NCI-H524 (cell line): ENCODE results near the gene MTF1.

Source experiments
- DNase-seq, 2 experiments: peaks; one replicate each; lab custom pipeline; 2025; lab: John Stamatoyannopoulos, UW

Gene MTF1

GRCh38 chr1:37828410-37829074 lies 30.9 kb downstream of the MTF1 start:
- no peak for DNase-seq

DNA sequence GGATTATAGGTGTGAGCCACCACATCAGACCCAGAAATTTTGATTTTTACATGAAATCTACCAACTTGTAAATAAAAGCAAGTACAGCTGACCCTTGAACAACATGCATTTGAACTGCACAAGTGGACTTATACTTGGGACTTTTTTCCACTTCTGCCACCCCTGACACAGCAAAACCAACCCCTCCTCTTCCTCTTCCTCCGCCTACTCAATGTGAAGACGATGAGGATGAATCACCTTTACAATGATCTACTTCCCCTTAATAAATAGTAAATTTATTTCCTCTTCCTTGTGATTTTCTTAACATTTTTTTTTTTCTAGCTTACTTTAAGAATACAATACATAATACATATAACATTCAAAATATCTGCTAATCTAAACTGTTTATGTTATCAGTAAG lies 33.9 kb downstream of the MTF1 start:
- DNase-seq, result no peak

GRCh38 chr1:37824001-37824400 lies 35.4 kb downstream of the MTF1 start:
- no peak for DNase-seq

DNA sequence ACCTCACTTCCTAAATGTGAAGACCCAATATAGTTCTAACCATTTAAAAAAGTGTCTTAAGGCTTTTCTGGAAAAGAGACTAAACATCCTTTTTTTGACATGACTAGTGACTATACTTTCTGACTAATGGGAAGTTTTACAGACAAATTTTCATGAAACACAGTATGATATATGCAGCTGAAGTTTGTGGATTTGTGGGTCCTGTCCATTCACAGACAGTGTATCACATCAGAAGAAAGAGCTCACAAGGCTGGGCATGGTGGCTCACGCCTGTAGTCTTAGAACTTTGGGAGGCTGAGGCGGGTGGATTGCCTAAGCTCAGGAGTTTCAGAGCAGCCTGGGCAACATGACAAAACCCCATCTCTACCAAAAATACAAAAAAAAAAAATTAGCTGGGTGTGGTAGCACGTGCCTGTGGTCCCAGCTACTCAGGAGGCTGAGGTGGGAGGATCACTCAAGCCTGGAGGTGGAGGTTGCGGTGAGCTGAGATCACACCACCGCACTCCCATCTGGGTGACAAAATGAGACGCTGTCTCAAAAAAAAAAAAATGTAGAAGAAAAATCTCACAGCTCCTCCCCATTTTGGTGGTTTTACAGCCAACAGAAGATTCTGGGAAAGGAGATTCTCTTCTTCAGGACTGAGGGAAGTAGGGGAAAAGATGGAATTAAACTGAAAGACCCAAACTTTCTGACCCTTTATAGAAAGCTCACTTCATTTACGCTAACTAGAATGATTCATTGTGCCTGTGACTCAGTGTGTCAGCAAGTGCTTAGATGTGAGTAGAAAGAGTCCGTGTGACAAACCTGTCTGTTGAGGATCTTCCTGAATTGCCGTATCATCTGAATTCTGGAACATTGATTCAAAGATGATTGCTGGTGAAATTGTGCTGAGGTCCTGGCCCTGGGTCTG lies 36.2 kb downstream of the MTF1 start:
- DNase-seq, result no peak

DNA sequence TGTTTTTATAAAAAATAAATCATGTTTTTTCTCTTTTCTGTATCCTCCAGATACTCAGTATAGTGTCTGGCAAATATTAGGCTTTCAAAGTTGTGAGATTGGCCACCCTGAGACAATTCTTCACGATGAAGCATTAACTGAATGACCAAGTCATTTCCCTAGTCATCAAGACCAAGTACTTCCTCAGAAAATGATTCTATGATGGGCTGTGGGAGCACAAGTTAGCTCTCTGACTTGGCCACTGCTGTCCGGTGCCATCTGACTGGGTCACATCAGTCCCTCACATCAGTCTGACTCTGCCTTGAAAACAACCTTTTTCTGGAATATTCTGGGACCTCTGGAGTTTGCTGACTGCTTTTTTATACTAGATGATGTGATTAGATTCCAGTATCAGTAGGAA lies 37.9 kb downstream of the MTF1 start:
- DNase-seq, result no peak

DNA sequence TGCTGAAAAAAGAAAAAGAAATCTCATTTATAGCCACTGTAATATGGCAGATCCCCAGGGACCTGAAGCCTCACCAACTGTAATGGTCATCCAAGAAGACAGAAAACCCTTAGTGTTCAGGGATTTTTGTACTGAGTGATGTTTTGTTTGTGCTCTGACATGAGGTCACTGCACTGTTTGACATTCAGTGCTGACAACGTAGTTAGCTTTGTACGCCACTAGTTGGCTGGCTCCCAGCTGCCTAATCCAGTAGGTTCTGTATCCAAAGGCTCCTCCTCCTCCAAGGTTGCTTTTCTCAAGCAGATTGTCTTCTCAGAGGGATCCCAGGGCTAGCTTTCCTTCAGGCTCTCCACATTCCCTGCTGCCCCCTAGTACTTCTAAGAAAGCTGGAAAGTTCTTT lies 41.9 kb downstream of the MTF1 start:
- DNase-seq, result no peak

- no peak for DNase-seq
These were observed 45.1 kb downstream of the MTF1 start for GRCh38 chr1:37814252-37814651.

GRCh38 chr1:37813529-37814145 lies 45.8 kb downstream of the MTF1 start:
- no peak for DNase-seq

DNA sequence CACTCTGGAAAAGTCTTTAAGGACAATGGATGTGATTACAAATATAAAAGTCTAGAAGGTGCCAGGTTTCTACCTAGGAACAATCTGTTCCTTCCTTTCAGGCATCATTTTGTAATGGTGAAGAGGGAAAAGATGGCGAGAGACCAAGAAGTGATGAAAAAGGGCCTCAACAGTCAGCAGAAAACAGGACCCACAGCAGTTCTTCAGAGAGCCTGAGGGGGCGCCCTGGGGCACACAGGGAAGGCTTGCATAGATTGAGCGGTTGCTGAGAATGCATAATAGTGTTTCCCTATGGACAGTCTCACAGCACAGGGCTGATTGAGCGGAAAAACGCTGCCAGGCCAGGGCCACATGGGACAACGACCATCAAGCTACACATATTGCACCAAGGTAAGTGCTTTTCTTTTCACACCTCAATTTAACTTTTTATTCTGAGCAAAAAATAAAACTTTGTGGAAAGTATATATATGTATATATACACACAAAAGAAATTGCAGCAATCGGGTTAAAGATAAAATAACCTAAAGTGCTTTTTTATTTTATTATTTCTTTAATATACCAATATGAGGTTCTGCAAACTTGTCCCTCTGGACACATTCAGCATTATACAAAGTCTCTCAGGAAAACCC lies 48.3 kb downstream of the MTF1 start:
- peak; percentile 49 to 70 for DNase-seq

DNA sequence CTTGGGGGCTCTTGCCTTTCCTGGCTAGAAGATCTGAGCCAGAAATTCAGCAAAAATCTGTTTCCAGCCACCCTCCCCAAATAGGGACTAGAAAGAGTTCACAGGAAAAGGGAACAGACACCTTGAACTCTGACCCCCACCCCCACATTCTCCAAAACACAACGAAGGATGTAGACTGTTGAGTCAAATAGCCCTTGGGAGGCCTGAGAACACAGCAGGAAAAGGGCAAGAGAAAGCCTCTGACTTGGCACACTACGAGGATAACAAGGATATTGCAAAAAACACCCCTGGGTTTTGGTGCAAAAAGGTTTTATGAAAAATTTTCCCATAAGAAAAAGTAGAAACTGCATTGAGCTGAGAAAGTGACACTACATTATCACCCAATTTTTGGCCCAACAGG lies 49.5 kb downstream of the MTF1 start:
- DNase-seq, result no peak

- peak; percentile 67 to 70 for DNase-seq
These were observed 50.7 kb downstream of the MTF1 start for GRCh38 chr1:37808369-37809319.

- peak; percentile 82 to 89 for DNase-seq
These were observed 51.6 kb downstream of the MTF1 start, which contains the start of the genes C1orf122 and YRDC for GRCh38 chr1:37807555-37808368. Gene C1orf122 (plus strand): TSS chr1:37807790. CDS start chr1:37808405, 615 bp downstream. Gene YRDC (minus strand): TSS chr1:37808208. CDS start chr1:37808180, 28 bp downstream.

DNA sequence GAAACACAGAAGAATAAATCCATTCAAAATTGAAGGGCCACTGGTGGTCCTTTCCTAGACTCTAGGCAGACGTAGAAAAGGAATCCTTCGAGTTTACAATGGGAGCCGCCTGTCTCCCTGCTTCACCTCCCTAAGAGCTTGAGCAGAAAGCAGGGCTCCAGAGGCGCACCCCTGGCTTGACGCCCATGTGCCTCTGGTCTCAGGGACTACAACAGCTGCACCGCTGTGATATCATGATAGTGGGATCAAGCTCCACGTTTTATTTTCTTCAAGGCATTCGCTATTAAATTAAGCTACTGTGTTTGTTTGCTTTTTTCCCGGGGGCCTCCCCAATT lies 52.2 kb downstream of the MTF1 start:
- DNase-seq, result no peak

DNA sequence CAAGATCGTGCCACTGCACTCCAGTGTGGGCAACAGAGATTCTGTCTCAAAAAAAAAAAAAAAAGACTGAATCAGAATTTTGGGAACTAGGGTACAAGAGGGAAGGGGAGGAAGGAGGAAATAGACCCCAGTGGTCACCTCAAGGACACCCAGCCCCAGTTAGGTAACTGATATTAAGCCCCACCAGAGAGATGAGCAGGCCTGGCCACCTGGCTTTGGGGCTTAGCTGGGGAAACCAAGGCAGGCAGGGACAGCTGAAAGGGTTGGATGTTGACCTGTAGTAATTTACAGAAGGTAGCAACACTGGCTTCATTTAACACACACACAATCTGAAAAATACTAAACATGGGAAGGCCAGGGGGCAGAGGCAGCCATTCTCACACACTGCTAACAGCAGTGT lies 57.0 kb downstream of the MTF1 start:
- no peak for DNase-seq

DNA sequence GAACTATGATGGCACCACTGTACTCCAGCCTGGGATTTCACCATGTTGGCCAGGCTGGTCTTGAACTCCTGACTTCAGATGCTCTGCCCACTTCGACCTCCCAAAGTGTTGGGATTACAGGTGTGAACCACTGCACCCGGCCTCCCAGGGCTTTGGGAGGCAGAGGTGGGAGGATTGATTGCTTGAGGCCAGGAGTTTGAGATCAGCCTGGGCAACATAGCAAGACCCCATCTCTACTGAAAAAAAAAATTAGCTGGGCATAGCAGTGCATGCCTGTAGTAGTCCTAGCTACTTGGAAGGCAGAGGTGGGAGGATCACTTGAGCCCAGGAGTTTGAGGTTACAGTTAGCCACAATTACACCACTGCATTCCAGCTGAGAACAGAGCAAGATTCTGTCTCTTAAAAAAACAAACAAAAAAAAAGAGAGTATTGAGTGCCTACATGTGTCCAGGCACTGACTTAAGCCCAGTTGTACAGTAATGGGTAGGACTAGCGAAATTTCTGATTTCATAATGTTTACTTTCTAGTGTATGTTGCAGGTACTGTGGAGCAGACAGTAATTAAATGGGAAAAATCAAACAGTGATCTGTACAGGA lies 61.5 kb downstream of the MTF1 start:
- DNase-seq, result no peak

DNA sequence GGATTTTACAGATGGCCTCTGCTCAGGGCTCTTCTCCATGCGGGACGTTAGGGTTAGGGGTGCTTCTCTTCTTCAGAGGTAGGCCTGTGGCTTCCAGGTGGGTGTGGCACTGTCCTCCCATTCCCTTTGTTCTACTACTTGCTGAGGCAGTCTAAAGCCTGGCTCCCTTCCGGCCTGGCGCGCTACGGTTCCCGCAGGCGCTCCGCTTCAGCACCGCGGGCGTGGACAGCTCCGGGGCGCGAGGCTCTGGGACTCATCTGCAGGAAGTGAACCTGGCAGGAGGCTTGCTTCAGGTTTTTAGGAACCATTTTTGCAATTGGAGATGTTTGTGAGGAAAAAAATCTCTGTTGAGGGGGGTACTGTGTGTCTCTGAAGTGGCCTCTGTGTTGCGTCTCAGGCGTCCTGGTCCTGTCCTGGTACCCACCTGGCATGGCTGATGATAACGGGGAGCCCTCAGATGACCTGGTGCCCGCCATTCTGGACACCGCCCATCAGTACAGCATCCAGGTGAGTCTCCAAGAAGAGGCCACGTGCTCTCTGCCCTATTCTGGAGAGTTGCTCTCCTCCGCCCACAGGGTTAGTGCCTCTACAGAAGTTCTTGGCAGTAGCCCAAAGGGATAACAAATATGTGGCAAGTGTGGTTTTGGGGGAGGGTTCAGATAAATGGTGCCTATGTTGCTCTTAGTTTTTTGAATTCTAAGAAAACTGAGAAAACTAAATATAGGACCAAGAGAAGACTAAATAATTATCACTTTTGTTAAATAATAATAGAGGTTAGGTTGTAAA lies 63.9 kb downstream of the MTF1 start:
- no peak for DNase-seq

DNA sequence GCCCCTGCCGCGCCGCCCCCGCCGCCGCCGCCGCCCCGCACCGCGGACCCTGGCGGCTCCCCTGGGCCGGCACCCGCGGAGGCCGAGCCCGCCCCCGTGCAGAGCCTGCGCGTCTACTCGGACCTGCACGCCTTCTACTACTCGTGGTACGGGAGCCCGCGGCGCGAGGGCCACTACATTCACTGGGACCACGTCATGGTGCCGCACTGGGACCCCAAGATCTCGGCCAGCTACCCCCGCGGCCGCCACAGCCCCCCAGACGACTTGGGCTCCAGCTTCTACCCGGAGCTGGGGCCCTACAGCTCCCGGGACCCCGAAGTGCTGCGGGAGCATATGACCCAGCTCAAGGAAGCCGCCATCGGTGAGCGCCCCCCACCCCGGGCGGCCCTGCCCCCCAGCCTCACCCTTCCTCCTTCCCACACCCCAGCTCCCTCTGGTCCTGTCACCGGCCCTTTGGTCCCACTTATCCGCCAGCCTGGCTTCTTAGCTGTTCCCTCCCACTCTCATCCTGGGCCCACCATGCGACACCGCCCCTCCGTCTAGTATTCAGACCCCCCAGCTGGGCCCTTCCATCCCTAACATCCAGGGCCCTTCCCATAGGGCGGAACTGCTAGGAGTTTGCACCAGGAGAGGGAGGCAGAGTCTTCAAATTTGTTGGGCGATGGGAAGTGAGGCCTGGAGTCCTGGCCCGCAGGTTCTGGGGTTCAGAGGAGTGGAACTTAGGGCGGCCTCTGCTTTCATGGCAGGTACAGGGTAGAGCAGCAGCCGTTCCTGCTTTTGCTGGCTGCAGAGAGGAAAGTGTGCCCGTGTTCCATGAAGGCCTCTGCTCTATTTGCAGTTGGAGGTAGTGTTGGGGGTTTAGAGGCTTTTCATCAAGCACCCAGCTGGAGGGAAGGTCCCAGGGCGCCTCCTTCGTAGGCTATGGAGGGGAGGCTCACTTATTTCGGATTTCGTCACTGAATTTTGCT lies 64.7 kb downstream of the MTF1 start:
- peak in 1 of 2 experiments; percentile 50 for DNase-seq
